Measurements from ENCODE around the gene NCK2. TPM values are rescaled to one million over a fixed set of nuclear protein-coding genes. Genes with fewer than 3 reads are reported as not detected.

NCK2 gene
- total and polyA plus RNA-seq, 2 of the 4 experiments (the other 2 are of a cell fraction): 15.8 to 22.2 TPM

GRCh38 chr2:105723431-105723830 lies 21.3 kb upstream of the NCK2 start:
- WGBS, 2 experiments (ENCODE audit: extremely low coverage in 2 of 2, insufficient read length in 1 of 2): no CpG with 5 or more reads among the region's 3 CpGs
- Histone ChIP-seq H3K9ac (ENCODE audit: low read depth, low read length) (no peak overlapping the region), H4K8ac (ENCODE audit: low read depth in 2 of 2, low read length in 2 of 2) (no peak overlapping the region), H2AFZ (replicated peaks; ENCODE audit: low read length, poor library complexity) (no peak overlapping the region), H4K91ac (ENCODE audit: insufficient read depth, low read depth, low read length) (no peak overlapping the region), H3K4ac (ENCODE audit: low read depth, low read length) (no peak overlapping the region), H2BK20ac (ENCODE audit: low read depth, low read length) (no peak overlapping the region), H2AK9ac (replicated peaks; ENCODE audit: low read depth, low read length, poor library complexity) (no peak overlapping the region), H3K9me3 (ENCODE audit: control insufficient read depth, insufficient read depth, low read length) (peaks cover 6% of the 10 kb centered on the region), H3K27ac (ENCODE audit: insufficient read depth, low read length) (no peak overlapping the region), H2BK5ac (ENCODE audit: low read depth, low read length, poor library complexity, severe bottlenecking) (no peak overlapping the region), H3K79me1 (ENCODE audit: low read depth in 1 of 2, low read length in 2 of 2) (no peaks in the 10 kb centered on the region), H3K4me3 (ENCODE audit: insufficient read depth, low read depth, low read length) (no peak overlapping the region), H3K56ac (ENCODE audit: extremely low read depth, insufficient read depth, low read length) (no peak overlapping the region), H3K4me2 (ENCODE audit: low read depth, low read length) (no peak overlapping the region), H4K5ac (ENCODE audit: low read depth, low read length) (no peak overlapping the region), H3K4me1 (ENCODE audit: control insufficient read depth, insufficient read depth, low read length) (no peaks in the 10 kb centered on the region), H3K9me1 (ENCODE audit: insufficient read depth, low read length) (no peaks in the 10 kb centered on the region), H3K23ac (ENCODE audit: low read depth, low read length) (no peak overlapping the region), H4K20me1 (ENCODE audit: insufficient read depth, low read length) (no peaks in the 10 kb centered on the region), H2BK120ac (ENCODE audit: low read depth, low read length) (no peak overlapping the region), H3K18ac (ENCODE audit: low read depth, low read length) (no peak overlapping the region), H3K27me3 (ENCODE audit: control insufficient read depth, insufficient read depth, low read length) (peaks cover 27% of the 10 kb centered on the region), H3K36me3 (ENCODE audit: control insufficient read depth, insufficient read depth, low read length) (no peaks in the 10 kb centered on the region), H2BK15ac (ENCODE audit: low read depth, low read length) (no peak overlapping the region), H2AK5ac (ENCODE audit: low read depth, low read length) (no peak overlapping the region), H3K14ac (replicated peaks; ENCODE audit: low read depth, low read length) (no peak overlapping the region)
- intact Hi-C loops (cut with micrococcal nuclease): no loop called here
- POLR2A ChIA-PET (ENCODE audit: unreplicated experiment): no interaction called here
- no peak for ATAC-seq (ENCODE audit: low read depth)
- dilution Hi-C loops (cut with HindIII; ENCODE audit: low sequenced_read_pairs, unreplicated experiment): no loop called here
- DNase-seq: no peak
- in situ Hi-C loops (cut with MboI; ENCODE audit: low sequenced_read_pairs): no loop called here
- no peak for TF ChIP-seq POLR2A (IDR thresholded peaks at IDR 0.05; ENCODE audit: low read depth, low read length)
- no peak for TF ChIP-seq CEBPB (IDR thresholded peaks at IDR 0.05; ENCODE audit: low read depth, low read length)
- no peak for TF ChIP-seq MAFK (IDR thresholded peaks at IDR 0.05; ENCODE audit: low read depth, low read length)
- no peak for TF ChIP-seq FOS (IDR thresholded peaks at IDR 0.05; ENCODE audit: low read depth, low read length)
- no peak for TF ChIP-seq ELK1 (IDR thresholded peaks at IDR 0.05; ENCODE audit: borderline replicate concordance, low read depth, low read length)
- TF ChIP-seq RCOR1 (IDR thresholded peaks at IDR 0.05; ENCODE audit: insufficient replicate concordance, low read length): no peak
- TF ChIP-seq CTCF (conservative IDR thresholded peaks at IDR 0.05; ENCODE audit: low read depth, low read length): no peak
- no peak for TF ChIP-seq BHLHE40 (IDR thresholded peaks at IDR 0.05; ENCODE audit: low read depth, low read length)
- TF ChIP-seq CHD1 (IDR thresholded peaks at IDR 0.05; ENCODE audit: low read depth, low read length): no peak
- TF ChIP-seq USF2 (IDR thresholded peaks at IDR 0.05; ENCODE audit: low read depth, low read length): no peak
- TF ChIP-seq SMC3 (IDR thresholded peaks at IDR 0.05; ENCODE audit: low read depth, low read length): no peak
- TF ChIP-seq RFX5 (IDR thresholded peaks at IDR 0.05; ENCODE audit: low read depth, low read length): no peak
- TF ChIP-seq NFE2L2 (IDR thresholded peaks at IDR 0.05; ENCODE audit: low read depth, low read length): no peak
- no peak for TF ChIP-seq RAD21 (IDR thresholded peaks at IDR 0.05; ENCODE audit: low read length)
- TF ChIP-seq MAZ (IDR thresholded peaks at IDR 0.05; ENCODE audit: borderline replicate concordance, low read depth, low read length): no peak
- TF ChIP-seq MXI1 (IDR thresholded peaks at IDR 0.05; ENCODE audit: borderline replicate concordance, low read depth, low read length): no peak
- BruUV-seq (replicated peaks): no TSS peak
- CTCF ChIA-PET: no interaction called here

Measured in IMR-90 (cell line).